ENCODE results near the gene DIS3L2. TPM values are rescaled to one million over a fixed set of nuclear protein-coding genes. Genes with fewer than 3 reads are reported as not detected.

The DIS3L2 gene
- total and polyA plus RNA-seq, 3 experiments from 2014 or later, result 16.4 to 29.5 (median 28.6) TPM

DNA sequence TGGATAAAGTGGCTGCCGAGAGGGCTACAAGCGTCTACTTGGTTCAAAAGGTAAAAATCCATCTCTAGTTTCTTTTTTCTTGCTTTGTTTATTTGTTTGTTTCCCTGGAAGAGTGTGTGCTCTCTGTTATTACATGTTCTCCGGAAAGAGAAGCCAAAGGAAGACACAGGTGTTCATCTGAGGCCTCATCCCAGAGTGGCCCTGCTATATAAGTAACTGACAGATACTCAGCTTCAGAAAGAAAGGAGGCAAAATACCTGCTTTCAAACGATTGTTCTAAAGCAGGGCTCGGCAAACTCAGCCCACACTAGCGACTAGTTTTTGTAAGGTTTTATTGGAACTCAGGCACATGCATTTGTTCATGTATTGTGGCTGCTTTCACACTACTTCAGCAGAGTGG is 277.1 kb downstream of the DIS3L2 start:
- ChIA-PET POLR2A (no interaction called here), CTCF (no interaction called here)
- Histone ChIP-seq H3K4me1 (ENCODE audit: insufficient read depth, low read length) (peaks cover 11% of the 10 kb centered on the region), H3K9me3 (ENCODE audit: low read length) (no peaks in the 10 kb centered on the region), H3K27ac (ENCODE audit: low read depth, low read length) (no peak overlapping the region), H3K27me3 (ENCODE audit: insufficient read depth, low read length, poor library complexity, severe bottlenecking) (no peaks in the 10 kb centered on the region), H3K36me3 (ENCODE audit: insufficient read depth, low read length) (peaks cover 4% of the 10 kb centered on the region), H3K4me3 (ENCODE audit: low read length) (no peak overlapping the region)
- Mint-ChIP-seq H3K27me3 (no peaks in the 10 kb centered on the region), H3K9me3 (no peaks in the 10 kb centered on the region), H3K4me1 (peaks cover 9 to 10% (median 10%) of the 10 kb centered on the region in 3 donors), H3K36me3 (peaks cover 0 to 42% (median 16%) of the 10 kb centered on the region in 3 donors), H3K4me3 (peak overlapping the region in 1 of 7 donors; percentile 6), H3K27ac (peak overlapping the region in 3 of 8 donors; percentile 61 to 73 (median 71))
- DNase-seq, result no peak

DNA sequence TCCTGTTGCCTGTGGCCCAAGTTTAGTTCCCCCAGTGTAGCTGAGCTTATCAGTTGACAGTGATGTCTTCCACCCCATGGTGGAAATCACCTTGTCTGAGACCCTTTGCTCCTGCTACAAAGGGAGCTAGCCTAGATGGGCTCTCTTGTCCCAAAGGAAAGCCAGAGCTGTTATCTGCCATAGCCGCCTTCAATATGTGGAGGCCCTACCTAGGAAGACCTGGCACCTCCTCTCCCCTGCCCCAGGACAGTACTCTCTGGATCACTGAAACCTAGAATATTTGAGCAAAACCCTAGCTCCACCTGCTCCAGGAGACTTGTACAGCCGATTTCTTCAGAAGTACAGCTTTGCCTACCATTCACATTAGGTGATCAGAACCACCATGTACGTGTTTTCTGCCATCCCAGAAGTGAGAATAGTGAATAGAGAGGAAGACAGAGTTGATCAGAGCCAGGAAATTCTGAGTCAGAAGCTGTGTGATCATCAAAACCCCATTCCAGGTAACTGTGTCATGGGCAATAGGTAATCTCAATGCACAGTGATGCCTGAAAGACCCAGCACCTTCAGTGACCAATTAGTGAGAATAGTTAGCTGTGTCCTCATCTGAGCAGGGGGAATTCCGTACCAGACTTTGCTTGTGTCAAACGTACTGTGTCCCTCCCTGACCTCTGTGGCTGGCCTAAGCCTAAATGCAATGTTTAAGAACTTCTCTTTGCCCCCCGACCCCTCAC is 278.6 kb downstream of the DIS3L2 start:
- Histone ChIP-seq H3K4me3 (ENCODE audit: low read length) (no peak overlapping the region), H3K27ac (ENCODE audit: low read depth, low read length) (no peak overlapping the region), H3K27me3 (ENCODE audit: insufficient read depth, low read length, poor library complexity, severe bottlenecking) (no peaks in the 10 kb centered on the region), H3K4me1 (ENCODE audit: insufficient read depth, low read length) (peaks cover 11% of the 10 kb centered on the region), H3K36me3 (ENCODE audit: insufficient read depth, low read length) (peaks cover 4% of the 10 kb centered on the region), H3K9me3 (ENCODE audit: low read length) (no peaks in the 10 kb centered on the region)
- H3K36me3 Mint-ChIP-seq, result peaks cover 0 to 42% (median 16%) of the 10 kb centered on the region in 3 donors
- no peak for DNase-seq
- peak overlapping the region in 2 of 8 donors; percentile 44 to 89 for H3K27ac Mint-ChIP-seq
- CTCF ChIA-PET, result no interaction called here
- no peaks in the 10 kb centered on the region for H3K27me3 Mint-ChIP-seq
- POLR2A ChIA-PET, result no interaction called here
- no peak overlapping the region for H3K4me3 Mint-ChIP-seq
- H3K4me1 Mint-ChIP-seq, result peaks cover 7 to 9% (median 8%) of the 10 kb centered on the region in 3 donors
- no peaks in the 10 kb centered on the region for H3K9me3 Mint-ChIP-seq

DNA sequence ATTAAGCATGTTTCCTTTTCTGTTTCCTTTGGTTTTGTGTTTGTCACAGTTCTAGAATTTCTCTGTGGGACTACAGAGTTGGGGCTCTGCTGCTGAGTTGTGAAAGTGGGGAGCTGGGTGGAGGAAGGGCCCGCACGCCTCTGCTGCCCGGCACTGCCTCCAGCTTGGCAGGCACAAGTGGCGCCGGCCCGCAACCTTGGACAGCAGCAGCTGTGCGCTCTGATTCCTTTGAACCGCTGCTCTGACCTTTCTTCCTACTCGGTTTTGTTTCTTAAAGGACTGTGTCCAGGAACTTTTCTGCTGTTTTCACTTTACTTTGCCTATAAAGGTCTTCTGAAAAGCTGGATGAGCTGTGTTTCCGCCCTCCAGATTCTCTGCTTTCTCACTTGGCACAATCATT is 279.4 kb downstream of the DIS3L2 start:
- peaks cover 4% of the 10 kb centered on the region for H3K36me3 ChIP-seq (ENCODE audit: insufficient read depth, low read length)
- Mint-ChIP-seq H3K36me3 (peaks cover 0 to 43% (median 16%) of the 10 kb centered on the region in 3 donors), H3K27ac (no peak overlapping the region), H3K27me3 (no peaks in the 10 kb centered on the region), H3K9me3 (no peaks in the 10 kb centered on the region), H3K4me3 (no peak overlapping the region), H3K4me1 (peaks cover 7 to 9% (median 8%) of the 10 kb centered on the region in 3 donors)
- H3K27me3 ChIP-seq (ENCODE audit: insufficient read depth, low read length, poor library complexity, severe bottlenecking), result no peaks in the 10 kb centered on the region
- H3K27ac ChIP-seq (ENCODE audit: low read depth, low read length), result no peak overlapping the region
- H3K4me3 ChIP-seq (ENCODE audit: low read length), result no peak overlapping the region
- no peak for DNase-seq
- ChIA-PET CTCF (no interaction called here), POLR2A (interaction anchor here (1.2 kb wide), 1 partner anchor 11 kb away, joined by 3 read pairs; no protein-coding TSS in a partner anchor)
- H3K4me1 ChIP-seq (ENCODE audit: insufficient read depth, low read length), result peaks cover 11% of the 10 kb centered on the region
- no peaks in the 10 kb centered on the region for H3K9me3 ChIP-seq (ENCODE audit: low read length)

DNA sequence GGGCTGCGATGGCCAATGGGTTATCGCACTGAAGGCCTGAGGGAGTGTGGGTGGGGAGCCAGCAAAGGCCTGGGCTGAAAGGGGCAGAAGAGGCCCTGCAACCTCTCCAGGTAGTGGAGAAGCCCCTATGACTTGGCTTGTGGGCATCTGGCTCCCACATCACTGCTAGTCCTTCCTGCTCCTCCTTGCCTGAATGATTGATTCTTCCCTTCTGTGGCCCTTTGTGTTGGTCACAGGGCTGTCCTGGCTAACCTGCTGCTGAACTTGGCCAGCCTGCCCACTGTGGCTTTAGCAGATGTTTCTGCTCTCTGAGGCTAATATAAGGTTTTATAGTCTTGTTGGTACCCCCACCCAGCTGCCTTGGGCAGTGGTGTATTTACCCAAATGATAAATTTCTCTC is 280.8 kb downstream of the DIS3L2 start:
- Histone ChIP-seq H3K4me1 (ENCODE audit: insufficient read depth, low read length) (peaks cover 7% of the 10 kb centered on the region), H3K27me3 (ENCODE audit: insufficient read depth, low read length, poor library complexity, severe bottlenecking) (no peaks in the 10 kb centered on the region), H3K27ac (ENCODE audit: low read depth, low read length) (no peak overlapping the region), H3K9me3 (ENCODE audit: low read length) (no peaks in the 10 kb centered on the region), H3K36me3 (ENCODE audit: insufficient read depth, low read length) (peaks cover 4% of the 10 kb centered on the region), H3K4me3 (ENCODE audit: low read length) (no peak overlapping the region)
- ChIA-PET POLR2A (no interaction called here), CTCF (no interaction called here)
- Mint-ChIP-seq H3K4me3 (no peak overlapping the region), H3K27ac (no peak overlapping the region), H3K27me3 (no peaks in the 10 kb centered on the region), H3K4me1 (peaks cover 4 to 7% (median 5%) of the 10 kb centered on the region in 3 donors), H3K9me3 (no peaks in the 10 kb centered on the region), H3K36me3 (peaks cover 0 to 44% (median 16%) of the 10 kb centered on the region in 3 donors)
- DNase-seq, result no peak

DNA sequence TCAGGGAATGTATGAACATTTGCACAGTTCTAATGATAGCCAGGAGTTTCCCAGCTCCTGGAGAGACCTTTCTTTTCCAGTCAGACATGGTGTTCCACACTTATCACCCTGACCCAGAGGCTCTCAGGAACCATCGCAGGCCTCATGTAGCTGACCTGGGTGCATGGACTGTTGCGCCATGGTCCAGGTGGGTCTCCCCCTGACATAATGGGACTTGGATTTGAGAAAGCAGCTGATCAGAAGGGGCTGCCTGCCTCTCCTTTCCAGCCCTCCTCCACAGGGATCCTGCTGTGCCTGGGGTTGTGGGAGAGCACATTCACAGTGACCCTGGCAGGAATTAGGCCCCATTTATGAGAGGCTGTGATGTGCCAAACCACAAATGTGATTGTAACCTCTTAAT is 283.6 kb downstream of the DIS3L2 start:
- DNase-seq, result no peak
- ChIA-PET POLR2A (no interaction called here), CTCF (no interaction called here)
- Mint-ChIP-seq H3K4me1 (peaks cover 0 to 2% (median 0%) of the 10 kb centered on the region in 3 donors), H3K4me3 (no peak overlapping the region), H3K27ac (no peak overlapping the region), H3K36me3 (peaks cover 4 to 33% (median 4%) of the 10 kb centered on the region in 3 donors), H3K27me3 (no peaks in the 10 kb centered on the region), H3K9me3 (no peaks in the 10 kb centered on the region)
- Histone ChIP-seq H3K27ac (ENCODE audit: low read depth, low read length) (no peak overlapping the region), H3K36me3 (ENCODE audit: insufficient read depth, low read length) (no peaks in the 10 kb centered on the region), H3K4me1 (ENCODE audit: insufficient read depth, low read length) (no peaks in the 10 kb centered on the region), H3K9me3 (ENCODE audit: low read length) (no peaks in the 10 kb centered on the region), H3K27me3 (ENCODE audit: insufficient read depth, low read length, poor library complexity, severe bottlenecking) (no peaks in the 10 kb centered on the region), H3K4me3 (ENCODE audit: low read length) (no peak overlapping the region)

DNA sequence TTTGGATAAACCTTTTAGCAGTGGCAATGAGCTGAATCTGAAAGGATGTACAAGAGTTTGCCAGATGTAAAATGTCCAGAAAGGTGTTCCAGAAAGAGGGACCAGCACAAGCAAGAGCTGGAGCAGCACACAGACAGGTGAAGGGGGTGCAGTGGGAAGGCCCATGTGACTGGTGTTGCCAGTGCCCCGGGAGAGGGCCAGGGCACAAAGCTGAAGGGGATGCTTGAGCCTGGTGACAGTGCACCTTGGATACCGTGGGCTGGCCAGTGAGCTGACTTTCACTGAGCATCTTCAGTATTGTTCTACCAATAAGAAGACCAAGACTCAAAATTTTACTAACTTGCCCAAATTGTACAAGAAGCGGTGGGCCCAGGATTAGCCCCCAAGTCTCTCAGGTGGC is 284.7 kb downstream of the DIS3L2 start:
- CTCF ChIA-PET, result interaction anchor here (1.0 kb wide), 1 partner anchor 69 kb away, joined by 3 read pairs; no protein-coding TSS in a partner anchor
- no peak overlapping the region for H3K4me3 ChIP-seq (ENCODE audit: low read length)
- no peak overlapping the region for H3K27ac ChIP-seq (ENCODE audit: low read depth, low read length)
- H3K9me3 ChIP-seq (ENCODE audit: low read length), result no peaks in the 10 kb centered on the region
- Mint-ChIP-seq H3K9me3 (no peaks in the 10 kb centered on the region), H3K4me1 (no peaks in the 10 kb centered on the region), H3K4me3 (no peak overlapping the region), H3K27me3 (no peaks in the 10 kb centered on the region), H3K27ac (peak overlapping the region in 2 of 8 donors; percentile 4 to 28), H3K36me3 (peaks cover 4 to 34% (median 8%) of the 10 kb centered on the region in 3 donors)
- H3K36me3 ChIP-seq (ENCODE audit: insufficient read depth, low read length), result no peaks in the 10 kb centered on the region
- POLR2A ChIA-PET, result no interaction called here
- H3K27me3 ChIP-seq (ENCODE audit: insufficient read depth, low read length, poor library complexity, severe bottlenecking), result no peaks in the 10 kb centered on the region
- no peak for DNase-seq
- no peaks in the 10 kb centered on the region for H3K4me1 ChIP-seq (ENCODE audit: insufficient read depth, low read length)

DNA sequence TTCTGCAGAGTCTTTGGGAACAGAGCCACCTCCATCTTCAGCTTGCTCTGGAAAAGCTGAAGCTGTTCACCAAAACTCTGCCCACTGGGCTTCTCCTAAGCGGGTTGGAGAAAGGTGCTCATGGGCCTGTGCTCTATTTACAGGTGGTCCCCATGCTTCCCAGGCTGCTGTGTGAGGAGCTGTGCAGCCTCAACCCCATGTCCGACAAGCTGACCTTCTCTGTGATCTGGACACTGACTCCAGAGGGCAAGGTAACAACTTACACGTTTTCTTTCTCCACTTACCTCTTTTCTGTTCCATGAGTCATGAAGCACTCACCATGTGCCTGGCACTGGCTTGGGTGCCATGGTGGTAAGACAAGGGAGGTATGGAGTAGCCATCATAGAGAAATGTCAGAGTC is 287.6 kb downstream of the DIS3L2 start:
- peaks cover 4 to 41% (median 12%) of the 10 kb centered on the region in 3 donors for H3K36me3 Mint-ChIP-seq
- ChIA-PET POLR2A (no interaction called here), CTCF (no interaction called here)
- Histone ChIP-seq H3K4me3 (ENCODE audit: low read length) (no peak overlapping the region), H3K27ac (ENCODE audit: low read depth, low read length) (no peak overlapping the region), H3K27me3 (ENCODE audit: insufficient read depth, low read length, poor library complexity, severe bottlenecking) (no peaks in the 10 kb centered on the region), H3K9me3 (ENCODE audit: low read length) (no peaks in the 10 kb centered on the region), H3K36me3 (ENCODE audit: insufficient read depth, low read length) (no peaks in the 10 kb centered on the region), H3K4me1 (ENCODE audit: insufficient read depth, low read length) (no peaks in the 10 kb centered on the region)
- H3K4me1 Mint-ChIP-seq, result no peaks in the 10 kb centered on the region
- H3K9me3 Mint-ChIP-seq, result no peaks in the 10 kb centered on the region
- no peak overlapping the region for H3K4me3 Mint-ChIP-seq
- no peaks in the 10 kb centered on the region for H3K27me3 Mint-ChIP-seq
- no peak for DNase-seq
- peak overlapping the region in 2 of 8 donors; percentile 29 to 52 for H3K27ac Mint-ChIP-seq

DNA sequence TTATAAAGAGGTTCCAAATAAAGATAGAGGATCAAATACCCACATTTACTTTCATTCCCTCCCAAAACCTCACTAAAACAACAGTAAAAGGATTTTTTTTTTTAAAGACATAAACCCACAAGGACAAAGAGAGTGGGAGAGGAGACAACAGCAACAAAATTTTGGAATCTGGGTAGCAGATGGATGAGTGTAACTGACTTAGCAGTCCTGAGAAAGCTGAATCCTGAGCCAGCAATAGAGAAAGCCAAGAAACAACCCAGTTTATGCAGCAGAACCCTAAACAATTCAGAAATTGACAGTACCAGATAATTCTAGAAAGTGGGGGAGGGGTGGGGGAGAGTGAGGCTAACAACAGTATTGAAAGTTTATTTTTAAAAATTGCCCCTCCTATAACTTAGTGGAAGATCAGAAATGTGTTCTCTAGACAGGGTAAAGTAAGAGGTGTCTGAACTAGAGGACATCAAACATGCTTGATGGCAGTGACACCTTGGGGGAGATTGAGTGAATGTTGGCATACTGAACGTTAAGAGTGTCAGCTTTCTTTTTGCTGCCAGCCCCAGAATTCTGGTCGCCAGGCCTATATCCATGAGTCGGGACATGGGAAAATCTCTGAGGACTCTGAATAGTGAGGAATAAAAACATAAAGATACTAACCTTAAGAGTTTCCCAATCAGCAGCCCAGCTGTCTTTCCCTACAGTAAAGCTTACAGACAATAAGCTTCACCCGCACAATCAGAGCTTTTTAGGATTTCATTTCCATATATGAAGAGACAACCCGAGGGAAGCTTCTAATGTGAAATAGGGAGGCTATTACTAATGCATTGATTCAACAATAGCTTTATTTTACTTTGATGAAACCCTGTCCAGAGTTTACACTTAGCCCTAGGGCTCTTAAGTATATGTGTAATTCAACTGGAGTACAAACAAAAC is 289.0 kb downstream of the DIS3L2 start:
- Mint-ChIP-seq H3K9me3 (no peaks in the 10 kb centered on the region), H3K27ac (peak overlapping the region in 4 of 8 donors; percentile 7 to 71 (median 18)), H3K36me3 (peaks cover 4 to 44% (median 12%) of the 10 kb centered on the region in 3 donors), H3K4me1 (no peaks in the 10 kb centered on the region), H3K4me3 (no peak overlapping the region), H3K27me3 (no peaks in the 10 kb centered on the region)
- CTCF ChIA-PET, result interaction anchor here (1.1 kb wide), 1 partner anchor 44 kb away, joined by 3 read pairs; no protein-coding TSS in a partner anchor
- POLR2A ChIA-PET, result no interaction called here
- H3K9me3 ChIP-seq (ENCODE audit: low read length), result no peaks in the 10 kb centered on the region
- DNase-seq, result no peak
- H3K4me1 ChIP-seq (ENCODE audit: insufficient read depth, low read length), result no peaks in the 10 kb centered on the region
- H3K27me3 ChIP-seq (ENCODE audit: insufficient read depth, low read length, poor library complexity, severe bottlenecking), result no peaks in the 10 kb centered on the region
- no peak overlapping the region for H3K27ac ChIP-seq (ENCODE audit: low read depth, low read length)
- H3K36me3 ChIP-seq (ENCODE audit: insufficient read depth, low read length), result no peaks in the 10 kb centered on the region
- no peak overlapping the region for H3K4me3 ChIP-seq (ENCODE audit: low read length)

Measured in CD8-positive, alpha-beta memory T cell (primary cell).